ENCODE data around the gene ATXN1. TPM values are rescaled to one million over a fixed set of nuclear protein-coding genes. Genes with fewer than 3 reads are reported as not detected.
A peak's percentile ranks its signal among the peaks of the same experiment; 100 is the strongest.

The ATXN1 gene
- total and polyA plus RNA-seq, 7 donors, result 1.3 to 50.9 (median 21.6) TPM

GRCh38 chr6:16521528-16521927 is 239.7 kb downstream of the ATXN1 start:
- Histone ChIP-seq H3K9me3 (no peaks in the 10 kb centered on the region), H3K27me3 (ENCODE audit: insufficient read depth in 3 of 3, low read length in 2 of 3) (no peaks in the 10 kb centered on the region), H3K36me3 (ENCODE audit: insufficient read depth in 1 of 2, low read depth in 1 of 2) (peaks cover 0 to 8% of the 10 kb centered on the region in 2 donors), H3K27ac (no peak overlapping the region), H3K4me3 (no peak overlapping the region), H3K4me1 (no peaks in the 10 kb centered on the region)
- intact Hi-C loops (cut with DNase I), result no loop called here
- no peak for ATAC-seq
- DNase-seq, result no peak
- TF ChIP-seq CTCF (IDR thresholded peaks at IDR 0.05), result no peak
- 87 to 94% (median 89%) methylated on average over 7 of the region's 7 CpGs for WGBS, 3 donors

DNA sequence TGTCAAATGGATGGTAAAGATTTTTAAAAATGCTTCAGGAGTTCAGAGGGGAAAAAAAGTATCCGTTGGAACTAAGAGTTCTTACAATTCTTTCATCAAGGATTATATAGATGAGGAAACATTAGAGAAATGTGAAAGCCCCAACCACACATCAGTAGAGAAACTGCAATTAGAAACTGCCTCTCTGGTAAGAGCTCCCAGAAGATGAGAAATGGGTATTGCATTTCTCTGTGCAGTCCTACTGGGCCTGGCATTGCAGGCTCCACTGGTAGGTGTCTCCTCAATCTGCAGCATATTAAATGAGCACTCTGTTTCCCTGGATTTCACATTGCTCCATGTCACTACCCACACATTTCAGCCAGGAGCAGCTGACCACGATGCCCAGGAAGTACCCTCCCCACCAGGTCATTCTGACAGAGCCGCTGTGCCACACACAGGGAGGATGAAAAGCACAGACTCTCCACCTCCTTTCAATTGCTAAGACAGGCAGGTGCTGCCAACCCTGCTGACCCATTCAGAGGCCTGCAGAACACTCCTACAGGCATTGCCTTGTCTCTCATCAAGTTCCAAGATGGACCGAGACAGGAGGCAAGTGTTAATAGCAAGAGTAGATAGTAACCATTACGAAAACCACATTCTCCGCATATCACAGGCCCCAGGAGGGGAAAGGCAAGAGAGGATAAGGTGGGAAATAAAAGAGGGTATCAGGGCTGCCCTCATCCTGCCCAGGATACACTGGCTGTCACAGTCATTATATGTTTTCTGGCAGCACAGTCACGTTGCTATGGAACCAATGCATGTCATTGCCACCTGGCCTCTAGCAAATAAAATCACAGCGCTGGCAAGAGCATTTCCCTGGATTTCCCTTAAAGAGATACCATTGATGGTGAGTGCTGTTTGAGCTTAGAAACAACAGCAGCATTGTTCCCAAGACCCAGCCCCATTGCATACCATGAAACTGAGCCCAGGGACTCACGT is 241.7 kb downstream of the ATXN1 start:
- no peaks in the 10 kb centered on the region for H3K4me1 ChIP-seq
- DNase-seq (no peak), ATAC-seq (peak in 3 of 4 donors; percentile 41 to 61 (median 45))
- peaks cover 0 to 8% of the 10 kb centered on the region in 2 donors for H3K36me3 ChIP-seq (ENCODE audit: insufficient read depth in 1 of 2, low read depth in 1 of 2)
- no peak for TF ChIP-seq CTCF (IDR thresholded peaks at IDR 0.05)
- WGBS, 3 donors, result 54 to 58% (median 58%) methylated on average over 9 of the region's 9 CpGs
- no peak overlapping the region for H3K4me3 ChIP-seq
- intact Hi-C loops (cut with DNase I), result no loop called here
- H3K27ac ChIP-seq, result no peak overlapping the region
- H3K27me3 ChIP-seq (ENCODE audit: insufficient read depth in 3 of 3, low read length in 2 of 3), result no peaks in the 10 kb centered on the region
- no peaks in the 10 kb centered on the region for H3K9me3 ChIP-seq

DNA sequence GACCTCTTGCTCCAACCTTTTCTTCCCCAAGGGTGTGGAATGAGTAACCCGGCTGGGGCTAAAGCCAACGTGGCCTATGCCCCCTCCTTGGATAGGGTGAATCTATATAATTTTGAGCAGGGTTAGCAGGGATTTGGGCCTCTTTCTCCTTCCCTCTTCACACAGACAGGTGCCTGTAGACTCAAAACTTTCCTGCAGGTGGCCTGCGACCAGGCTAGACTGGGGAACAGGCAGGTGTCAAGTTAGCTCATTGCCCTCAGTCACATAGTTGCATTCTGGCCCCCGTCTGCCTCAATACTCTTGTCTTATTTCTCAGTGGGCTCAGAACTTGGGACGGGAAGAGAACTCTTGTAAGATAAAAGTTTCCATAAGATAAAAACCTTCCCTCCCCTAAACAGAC is 243.0 kb downstream of the ATXN1 start:
- H3K4me3 ChIP-seq, result no peak overlapping the region
- peaks cover 0 to 8% of the 10 kb centered on the region in 2 donors for H3K36me3 ChIP-seq (ENCODE audit: insufficient read depth in 1 of 2, low read depth in 1 of 2)
- ATAC-seq (no peak), DNase-seq (no peak)
- intact Hi-C loops (cut with DNase I), result no loop called here
- H3K27ac ChIP-seq, result no peak overlapping the region
- H3K4me1 ChIP-seq, result peaks cover 9% of the 10 kb centered on the region
- WGBS, 3 donors, result 81 to 85% (median 82%) methylated on average over 5 of the region's 5 CpGs
- no peaks in the 10 kb centered on the region for H3K27me3 ChIP-seq (ENCODE audit: insufficient read depth in 3 of 3, low read length in 2 of 3)
- no peaks in the 10 kb centered on the region for H3K9me3 ChIP-seq
- TF ChIP-seq CTCF (IDR thresholded peaks at IDR 0.05), result no peak

DNA sequence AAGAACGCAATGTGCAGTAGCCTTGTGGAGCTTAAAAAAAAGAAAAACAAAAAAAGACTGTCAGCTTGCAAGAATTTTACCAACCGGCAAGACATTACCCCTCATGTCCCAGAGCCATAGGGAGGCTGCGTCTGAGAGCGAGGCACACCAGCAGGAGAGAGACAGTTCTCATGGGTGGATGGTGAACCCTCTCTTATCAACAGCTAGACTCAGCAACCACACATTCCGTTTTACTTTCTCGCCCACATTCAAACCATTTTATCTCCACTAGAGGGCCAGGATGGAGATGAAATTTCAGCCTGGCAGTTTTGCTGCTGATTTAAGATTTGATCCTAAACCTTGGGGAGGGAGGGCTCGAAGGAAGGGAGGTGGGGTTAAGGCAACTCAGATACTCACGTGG is 247.0 kb downstream of the ATXN1 start:
- Histone ChIP-seq H3K36me3 (ENCODE audit: insufficient read depth in 1 of 2, low read depth in 1 of 2) (no peaks in the 10 kb centered on the region), H3K27ac (no peak overlapping the region), H3K27me3 (ENCODE audit: insufficient read depth in 3 of 3, low read length in 2 of 3) (no peaks in the 10 kb centered on the region), H3K4me3 (no peak overlapping the region), H3K9me3 (no peaks in the 10 kb centered on the region), H3K4me1 (peaks cover 30% of the 10 kb centered on the region)
- intact Hi-C loops (cut with DNase I), result loop anchor here (5.0 kb wide), 2 partner anchors 248 to 258 kb away; partner anchors contain the start of gene ATXN1 (in 1 of the 2)
- 39 to 46% (median 43%) methylated on average over 8 of the region's 8 CpGs for WGBS, 3 donors
- peak; percentile 53 for TF ChIP-seq CTCF (IDR thresholded peaks at IDR 0.05)
- DNase-seq (no peak), ATAC-seq (peak in 3 of 4 donors; percentile 22 to 75 (median 53))

Data from psoas muscle (tissue), 8 donors.